NAMALWA (cell line): Measurements from ENCODE around the gene SAP25.
"Not testable (repeated sequence)": the region's sequence is repeated elsewhere in the genome, so short reads cannot be mapped to it uniquely, and the experiment has no call there.

ENCODE experiments used
- DNase-seq: peaks from one replicate; pipeline ENCODE4 v3.0.0-alpha.2; 2015; ENCODE audit warnings: low spot score

Gene SAP25

GRCh38 chr7:100535982-100536381 lies 37.7 kb downstream of the SAP25 start:
- DNase-seq: not testable (repeated sequence)

DNA sequence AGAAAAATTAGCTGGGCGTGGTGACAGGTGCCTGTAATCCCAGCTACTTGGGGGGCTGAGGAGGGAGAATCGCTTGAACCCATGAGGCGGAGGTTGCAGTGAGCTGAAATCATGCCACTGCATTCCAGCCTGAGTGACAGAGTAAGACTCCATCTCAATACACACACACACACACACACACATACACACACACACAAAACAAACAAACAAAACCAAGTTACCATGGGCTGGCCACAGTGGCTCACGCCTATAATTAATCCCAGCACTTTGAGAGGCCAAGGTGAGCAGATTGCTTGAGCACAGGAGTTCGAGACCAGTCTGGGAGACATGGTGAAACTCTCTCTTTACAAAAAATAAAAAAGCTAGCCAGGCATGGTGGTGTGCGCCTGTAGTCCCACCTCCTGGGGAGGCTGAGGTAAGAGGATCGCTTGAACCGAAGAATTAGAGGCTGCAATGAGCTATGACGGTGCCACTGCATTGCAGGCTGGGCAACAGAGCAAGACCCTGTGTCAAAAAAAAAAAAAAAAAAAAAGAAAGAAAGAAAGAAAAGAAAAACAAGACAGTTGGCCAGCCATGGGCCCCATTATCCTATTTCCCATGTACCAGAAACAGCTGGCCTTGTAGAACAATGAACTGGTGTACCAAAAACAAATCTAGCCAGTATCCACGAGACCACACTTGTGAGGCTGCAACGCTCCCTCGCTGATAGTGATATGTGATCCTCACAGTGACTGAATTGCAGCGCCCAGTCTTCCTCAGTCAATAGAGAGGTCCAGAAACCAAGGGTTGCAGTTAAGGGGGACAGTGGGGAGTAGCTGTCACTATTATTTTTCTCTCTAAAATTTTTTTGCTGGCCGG lies 41.3 kb downstream of the SAP25 start:
- DNase-seq: no peak

DNA sequence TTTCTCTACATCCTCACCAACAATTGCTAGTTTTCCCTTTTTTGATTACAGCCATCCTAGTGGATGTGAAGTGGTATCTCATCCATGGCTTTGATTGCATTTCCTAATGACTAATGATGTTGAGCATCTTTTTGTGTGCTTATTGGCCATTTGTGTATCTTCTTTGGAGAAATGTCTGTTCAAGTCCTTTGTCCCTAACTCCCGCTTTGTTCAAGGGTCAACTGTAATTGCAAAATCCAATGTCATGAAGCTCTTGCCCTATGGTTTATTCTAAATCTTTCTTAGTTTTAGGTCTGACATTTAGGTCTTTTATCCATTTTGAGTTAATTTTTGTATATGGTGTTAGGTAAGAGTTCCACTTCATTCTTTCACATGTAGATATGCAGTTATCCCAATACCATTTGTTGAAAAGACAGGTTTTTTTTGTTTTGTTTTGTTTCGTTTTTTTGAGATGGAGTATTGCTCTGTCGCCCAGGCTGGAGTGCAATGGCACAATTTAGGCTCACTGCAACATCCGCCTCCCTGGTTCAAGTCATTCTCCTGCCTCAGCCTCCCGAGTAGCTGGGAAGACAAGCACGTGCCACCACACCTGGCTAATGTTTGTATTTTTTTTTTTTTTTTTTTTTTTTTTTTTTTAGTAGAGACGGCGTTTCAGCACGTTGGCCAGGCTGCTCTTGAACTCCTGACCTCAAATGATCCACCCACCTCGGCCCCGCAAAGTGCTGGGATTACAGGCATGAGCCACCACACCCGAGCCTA lies 45.4 kb downstream of the SAP25 start:
- not testable (repeated sequence) for DNase-seq

DNA sequence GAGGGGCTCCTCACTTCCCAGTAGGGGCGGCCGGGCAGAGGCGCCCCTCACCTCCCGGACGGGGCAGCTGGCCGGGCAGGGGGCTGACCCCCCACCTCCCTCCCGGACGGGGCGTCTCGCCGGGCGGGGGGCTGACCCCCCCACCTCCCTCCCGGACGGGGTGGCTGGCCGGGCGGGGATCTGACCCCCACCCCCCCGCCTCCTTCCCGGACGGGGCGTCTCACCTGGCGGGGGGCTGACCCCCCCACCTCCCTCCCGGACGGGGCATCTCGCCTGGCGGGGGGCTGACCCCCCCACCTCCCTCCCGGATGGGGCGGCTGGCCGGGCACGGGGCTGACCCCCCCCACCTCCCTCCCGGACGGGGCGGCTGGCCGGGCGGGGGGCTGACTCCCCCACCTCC lies 50.5 kb downstream of the SAP25 start:
- DNase-seq: not testable (repeated sequence)
